SK-N-SH (cell line): ENCODE results near the gene SNCG. TPM values are rescaled to one million over a fixed set of nuclear protein-coding genes. Genes with fewer than 3 reads are reported as not detected.

Experiments
- CTCF ChIA-PET: fragments of 300-600, 350-600 bp; formaldehyde crosslinking; extraction: SDS; loops from one replicate; lab custom pipeline; 2021; lab: Yijun Ruan, JAX
- POLR2A ChIA-PET: fragments of 350-600 bp; sonication (Branson Sonifier 250); formaldehyde crosslinking; extraction: SDS; loops from one replicate; lab custom pipeline; 2020; ENCODE audit warnings: antibody characterized with exemption, inconsistent platforms; lab: Yijun Ruan, JAX
- DNase-seq: peaks from one replicate; pipeline ENCODE4 v3.0.0; 2012
- H2AFZ ChIP-seq: fragments of 200-600 bp; sonication (generic); 2 replicates; pipeline ENCODE4 v1.8.1; 2016; ENCODE audit warnings: antibody characterized with exemption, mild to moderate bottlenecking, low read depth
- H3F3A ChIP-seq: fragments of 200-600 bp; sonication (generic); replicated peaks from 2 replicates; pipeline ENCODE3; 2016; ENCODE audit warnings: antibody characterized with exemption, mild to moderate bottlenecking; ENCODE audit not compliant: insufficient read depth
- H3K27ac ChIP-seq, 2 experiments: fragments of 200-500 bp in 1 of 2; fragments of 200-600 bp in 1 of 2; sonication (Bioruptor generic) in 1 of 2; sonication (generic), shearing (Covaris generic) in 1 of 2; 2 replicates each; pipeline versions ENCODE4 v1.5.1 to v1.6.1; 2014 to 2016; ENCODE audit warnings: low read depth in 2 of 2, inconsistent platforms in 1 of 2, low read length in 1 of 2, mild to moderate bottlenecking in 1 of 2, mixed read lengths in 1 of 2
- H3K27me3 ChIP-seq: fragments of 200-600 bp; sonication (generic), shearing (Covaris generic); 2 replicates; pipeline ENCODE4 v1.6.1; 2016; ENCODE audit warnings: mixed run types; ENCODE audit not compliant: insufficient read depth
- H3K36me3 ChIP-seq, 2 experiments: fragments of 200-500 bp in 1 of 2; fragments of 200-600 bp in 1 of 2; sonication (Bioruptor generic) in 1 of 2; sonication (generic) in 1 of 2; replicated peaks in 1 of 2; 2 replicates each; pipeline versions ENCODE3 to v1.5.1; 2014 to 2016; ENCODE audit warnings: low read length in 1 of 2, mild to moderate bottlenecking in 1 of 2; ENCODE audit not compliant: insufficient read depth in 2 of 2, control insufficient read depth in 1 of 2
- H3K4me1 ChIP-seq, 2 experiments: fragments of 200-500 bp in 1 of 2; fragments of 200-600 bp in 1 of 2; sonication (Bioruptor generic) in 1 of 2; sonication (generic), shearing (Covaris generic) in 1 of 2; 2 replicates each; pipeline versions ENCODE4 v1.5.1 to v1.6.1; 2014 to 2016; ENCODE audit warnings: low read depth in 1 of 2, low read length in 1 of 2, mixed run types in 1 of 2; ENCODE audit not compliant: insufficient read depth in 2 of 2, control insufficient read depth in 1 of 2
- H3K4me2 ChIP-seq: fragments of 200-600 bp; sonication (generic), shearing (Covaris generic); 2 replicates; pipeline ENCODE4 v1.6.1; 2017; ENCODE audit warnings: mixed run types
- H3K4me3 ChIP-seq, 2 experiments: fragments of 200-500 bp in 1 of 2; fragments of 200-600 bp in 1 of 2; sonication (Bioruptor generic) in 1 of 2; sonication (generic), shearing (Covaris generic) in 1 of 2; 2 replicates each; pipeline versions ENCODE4 v1.5.1 to v1.8.1; 2014 to 2016; ENCODE audit warnings: low read depth in 2 of 2, inconsistent platforms in 1 of 2, low read length in 1 of 2, mild to moderate bottlenecking in 1 of 2, mixed read lengths in 1 of 2, moderate library complexity in 1 of 2
- H3K79me2 ChIP-seq: fragments of 200-600 bp; sonication (generic); 2 replicates; pipeline ENCODE4 v1.8.1; 2017; ENCODE audit warnings: mild to moderate bottlenecking; ENCODE audit not compliant: insufficient read depth
- H3K9ac ChIP-seq: fragments of 200-600 bp; sonication (generic); 2 replicates; pipeline ENCODE4 v1.6.1; 2017; ENCODE audit warnings: mixed run types
- H3K9me2 ChIP-seq: fragments of 200-600 bp; sonication (generic); 2 replicates; pipeline ENCODE4 v1.6.1; 2017; ENCODE audit warnings: mixed run types
- H3K9me3 ChIP-seq: fragments of 200-600 bp; sonication (generic); 2 replicates; pipeline ENCODE4 v1.6.1; 2017; ENCODE audit warnings: mixed run types, mild to moderate bottlenecking, moderate library complexity
- H4K20me1 ChIP-seq: fragments of 200-600 bp; sonication (generic); 2 replicates; pipeline ENCODE4 v1.6.1; 2017; ENCODE audit warnings: mild to moderate bottlenecking, mixed run types; ENCODE audit not compliant: insufficient read depth
- CHD2 ChIP-seq: fragments of 150-350 bp; IDR thresholded peaks from 2 replicates; pipeline ENCODE4 v1.6.1; 2018; ENCODE audit warnings: low read length; ENCODE audit not compliant: partially characterized antibody
- ELF1 ChIP-seq: IDR thresholded peaks from 2 replicates; pipeline ENCODE4 v1.4.0; 2012
- GATA2 ChIP-seq: sonication (generic); formaldehyde crosslinking; IDR thresholded peaks from 2 replicates; pipeline ENCODE4 v1.5.0; 2020; ENCODE audit warnings: mild to moderate bottlenecking, missing genetic modification reagents
- JUND ChIP-seq: IDR thresholded peaks from 2 replicates; pipeline ENCODE4 v1.4.0; 2012
- MXI1 ChIP-seq: IDR thresholded peaks from 2 replicates; pipeline ENCODE4 v1.6.1; 2012; ENCODE audit warnings: mild to moderate bottlenecking, low read depth, low read length, improper control_type of control experiment
- RCOR1 ChIP-seq: fragments of 150-350 bp; IDR thresholded peaks from 2 replicates; pipeline ENCODE4 v1.6.1; 2017; ENCODE audit warnings: antibody characterized with exemption, low read length
- RFX5 ChIP-seq: IDR thresholded peaks from 2 replicates; pipeline ENCODE4 v1.6.1; 2012; ENCODE audit warnings: mild to moderate bottlenecking, improper control_type of control experiment, low read length
- RXRA ChIP-seq: IDR thresholded peaks from 2 replicates; pipeline ENCODE4 v1.4.0; 2012; ENCODE audit warnings: low read depth, mild to moderate bottlenecking, borderline replicate concordance
- SIN3A ChIP-seq: IDR thresholded peaks from 2 replicates; pipeline ENCODE4 v1.6.1; 2012; ENCODE audit warnings: low read depth, mild to moderate bottlenecking, low read length, moderate library complexity, borderline replicate concordance
- SMC3 ChIP-seq: IDR thresholded peaks from 2 replicates; pipeline ENCODE4 v1.6.1; 2012; ENCODE audit warnings: low read depth, low read length, improper control_type of control experiment
- TEAD4 ChIP-seq: IDR thresholded peaks from 2 replicates; pipeline ENCODE4 v1.4.0; 2012; ENCODE audit warnings: mild to moderate bottlenecking, borderline replicate concordance; ENCODE audit not compliant: insufficient read depth
- WGBS: methylation state at CpG from one replicate; pipeline ENCODE4 v1.1.6; 2017; ENCODE audit warnings: low lambda C conversion rate; 5-methylcytosine and 5-hydroxymethylcytosine counted together
- polyA plus RNA-seq, 3 experiments: library from polyadenylated mRNA; depleted of rRNA; stranded (reverse); fragments of >200 nt; gene quantifications; 2 replicates each; pipeline ENCODE4 v1.2.3, GENCODE V29; 2012
- TF ChIP-seq, protein P1 (sequence below): IDR thresholded peaks from 2 replicates; pipeline ENCODE4; 2012
- TF ChIP-seq, protein P2 (sequence below): IDR thresholded peaks from 2 replicates; pipeline ENCODE4 v1.4.0; 2012; ENCODE audit warnings: low read depth, borderline replicate concordance
- TF ChIP-seq, protein P3 (sequence below): IDR thresholded peaks from 2 replicates; pipeline ENCODE4 v1.4.0; 2012; ENCODE audit warnings: low read depth, borderline replicate concordance
- TF ChIP-seq, protein P4 (sequence below): IDR thresholded peaks from 2 replicates; pipeline ENCODE4 v1.4.0; 2012; ENCODE audit warnings: low read depth

Gene SNCG
- polyA plus RNA-seq, 1 of the 3 experiments (the other 2 are of a cell fraction) = 4.3 TPM

DNA sequence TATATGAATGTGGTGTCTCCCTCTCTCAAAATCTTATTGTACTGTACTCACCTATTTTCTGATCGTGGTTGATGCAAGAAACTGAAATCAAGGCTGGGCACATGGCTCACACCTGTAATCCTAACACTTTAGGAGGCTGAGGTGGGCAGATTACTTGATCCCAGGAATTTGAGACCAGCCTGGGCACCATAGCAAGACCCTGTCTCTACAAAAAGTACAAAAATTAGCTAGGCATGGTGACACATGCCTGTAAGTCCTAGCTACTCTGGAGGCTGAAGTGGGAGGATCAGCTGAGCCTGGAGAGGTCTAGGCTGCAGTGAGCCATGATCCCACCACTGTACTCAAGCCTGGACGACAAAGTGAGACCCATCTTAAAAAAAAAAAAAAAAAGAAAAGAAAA, 17.0 kb upstream of the SNCG start:
- TF ChIP-seq SIN3A (no peak), TEAD4 (no peak), RCOR1 (no peak), ELF1 (no peak), CHD2 (no peak), MXI1 (no peak), GATA2 (no peak)
- TF ChIP-seq, protein P1, sequence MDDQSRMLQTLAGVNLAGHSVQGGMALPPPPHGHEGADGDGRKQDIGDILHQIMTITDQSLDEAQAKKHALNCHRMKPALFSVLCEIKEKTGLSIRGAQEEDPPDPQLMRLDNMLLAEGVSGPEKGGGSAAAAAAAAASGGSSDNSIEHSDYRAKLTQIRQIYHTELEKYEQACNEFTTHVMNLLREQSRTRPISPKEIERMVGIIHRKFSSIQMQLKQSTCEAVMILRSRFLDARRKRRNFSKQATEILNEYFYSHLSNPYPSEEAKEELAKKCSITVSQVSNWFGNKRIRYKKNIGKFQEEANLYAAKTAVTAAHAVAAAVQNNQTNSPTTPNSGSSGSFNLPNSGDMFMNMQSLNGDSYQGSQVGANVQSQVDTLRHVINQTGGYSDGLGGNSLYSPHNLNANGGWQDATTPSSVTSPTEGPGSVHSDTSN = no peak
- TF ChIP-seq, protein P2, sequence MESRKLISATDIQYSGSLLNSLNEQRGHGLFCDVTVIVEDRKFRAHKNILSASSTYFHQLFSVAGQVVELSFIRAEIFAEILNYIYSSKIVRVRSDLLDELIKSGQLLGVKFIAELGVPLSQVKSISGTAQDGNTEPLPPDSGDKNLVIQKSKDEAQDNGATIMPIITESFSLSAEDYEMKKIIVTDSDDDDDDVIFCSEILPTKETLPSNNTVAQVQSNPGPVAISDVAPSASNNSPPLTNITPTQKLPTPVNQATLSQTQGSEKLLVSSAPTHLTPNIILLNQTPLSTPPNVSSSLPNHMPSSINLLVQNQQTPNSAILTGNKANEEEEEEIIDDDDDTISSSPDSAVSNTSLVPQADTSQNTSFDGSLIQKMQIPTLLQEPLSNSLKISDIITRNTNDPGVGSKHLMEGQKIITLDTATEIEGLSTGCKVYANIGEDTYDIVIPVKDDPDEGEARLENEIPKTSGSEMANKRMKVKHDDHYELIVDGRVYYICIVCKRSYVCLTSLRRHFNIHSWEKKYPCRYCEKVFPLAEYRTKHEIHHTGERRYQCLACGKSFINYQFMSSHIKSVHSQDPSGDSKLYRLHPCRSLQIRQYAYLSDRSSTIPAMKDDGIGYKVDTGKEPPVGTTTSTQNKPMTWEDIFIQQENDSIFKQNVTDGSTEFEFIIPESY = no peak
- H3K9me2 ChIP-seq = no peaks in the 10 kb centered on the region
- no peaks in the 10 kb centered on the region for H3K79me2 ChIP-seq
- H3K4me3 ChIP-seq = no peak overlapping the region
- no peaks in the 10 kb centered on the region for H3K36me3 ChIP-seq
- H3K27ac ChIP-seq = no peak overlapping the region
- H2AFZ ChIP-seq = no peak overlapping the region
- peaks cover 11% of the 10 kb centered on the region for H3F3A ChIP-seq
- no peaks in the 10 kb centered on the region for H3K9me3 ChIP-seq
- no peak overlapping the region for H3K9ac ChIP-seq
- ChIA-PET POLR2A (no interaction called here), CTCF (interaction anchor here (0.5 kb wide), 1 partner anchor 155 kb away, joined by 3 read pairs; no protein-coding TSS in a partner anchor)
- no peak for DNase-seq
- no peak overlapping the region for H3K4me2 ChIP-seq
- H3K27me3 ChIP-seq = no peaks in the 10 kb centered on the region
- H4K20me1 ChIP-seq = no peaks in the 10 kb centered on the region
- WGBS = 80% methylated on average over 2 of the region's 2 CpGs
- H3K4me1 ChIP-seq = peaks cover 0 to 15% of the 10 kb centered on the region in 2 experiments; a peak in 1 of 4 replicates

DNA sequence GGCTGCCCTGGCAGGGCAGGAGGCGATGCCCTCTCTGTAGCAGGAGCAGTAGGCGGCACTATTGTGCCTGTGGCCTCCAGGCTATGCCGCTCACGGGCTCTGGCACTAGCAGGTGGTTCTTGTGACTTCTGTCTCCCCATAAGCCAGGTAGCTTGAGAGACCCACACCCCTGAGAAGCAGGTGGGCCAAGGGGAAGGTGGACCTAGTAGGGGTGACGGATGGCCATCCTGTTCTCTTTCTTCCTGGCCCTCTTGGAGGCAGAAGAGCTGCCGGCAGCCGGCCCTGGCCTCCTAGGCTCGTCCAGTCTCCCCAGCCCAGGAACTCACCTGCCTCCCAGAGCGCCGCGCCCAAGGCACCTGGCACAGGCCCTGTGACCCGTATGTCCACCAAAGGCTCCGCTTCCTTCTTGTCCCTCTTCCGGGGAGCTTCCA, 16.4 kb upstream of the SNCG start:
- Histone ChIP-seq H3K79me2 (no peaks in the 10 kb centered on the region), H3K27ac (no peak overlapping the region), H3K4me1 (peaks cover 0 to 18% of the 10 kb centered on the region in 2 experiments; a peak in 1 of 4 replicates), H4K20me1 (no peaks in the 10 kb centered on the region)
- 95% methylated on average over 8 of the region's 14 CpGs for WGBS
- POLR2A ChIA-PET = interaction anchor here (1.3 kb wide), 1 partner anchor 153 kb away, joined by 3 read pairs; the partner anchor contains the start of genes GLUD1 and SHLD2
- TF ChIP-seq ELF1 = no peak
- TF ChIP-seq GATA2 = no peak
- no peak for TF ChIP-seq SIN3A
- no peak for TF ChIP-seq CHD2
- TF ChIP-seq, protein P2 = no peak
- TF ChIP-seq SMC3 = no peak
- TF ChIP-seq RXRA = no peak
- TF ChIP-seq, protein P3, sequence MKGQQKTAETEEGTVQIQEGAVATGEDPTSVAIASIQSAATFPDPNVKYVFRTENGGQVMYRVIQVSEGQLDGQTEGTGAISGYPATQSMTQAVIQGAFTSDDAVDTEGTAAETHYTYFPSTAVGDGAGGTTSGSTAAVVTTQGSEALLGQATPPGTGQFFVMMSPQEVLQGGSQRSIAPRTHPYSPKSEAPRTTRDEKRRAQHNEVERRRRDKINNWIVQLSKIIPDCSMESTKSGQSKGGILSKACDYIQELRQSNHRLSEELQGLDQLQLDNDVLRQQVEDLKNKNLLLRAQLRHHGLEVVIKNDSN = no peak
- TF ChIP-seq RFX5 = no peak
- TF ChIP-seq JUND = no peak
- TF ChIP-seq, protein P4, sequence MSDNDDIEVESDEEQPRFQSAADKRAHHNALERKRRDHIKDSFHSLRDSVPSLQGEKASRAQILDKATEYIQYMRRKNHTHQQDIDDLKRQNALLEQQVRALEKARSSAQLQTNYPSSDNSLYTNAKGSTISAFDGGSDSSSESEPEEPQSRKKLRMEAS = no peak
- TF ChIP-seq, all 33 proteins: peak for 0
- no peak for DNase-seq
- Histone ChIP-seq H3K4me3 (no peak overlapping the region), H3K9me3 (no peaks in the 10 kb centered on the region), H3K27me3 (no peaks in the 10 kb centered on the region), H3K4me2 (no peak overlapping the region), H3K9me2 (no peaks in the 10 kb centered on the region), H3K9ac (no peak overlapping the region), H3F3A (peaks cover 8% of the 10 kb centered on the region), H3K36me3 (no peaks in the 10 kb centered on the region), H2AFZ (no peak overlapping the region)
- CTCF ChIA-PET = interaction anchor here (0.8 kb wide), 1 partner anchor 249 kb away, joined by 3 read pairs; no protein-coding TSS in a partner anchor
